WI38 (cell line): ENCODE measurements around the gene MAGEH1.
"Not testable (repeated sequence)": the region's sequence is repeated elsewhere in the genome, so short reads cannot be mapped to it uniquely, and the experiment has no call there.

ENCODE experiments used
- H3K4me3 ChIP-seq: 2 replicates; pipeline ENCODE4 v1.5.1; 2011; ENCODE audit warnings: low read depth, mild to moderate bottlenecking, control low read depth, low read length
- TF ChIP-seq, protein P1 (sequence below): IDR thresholded peaks from 2 replicates; pipeline ENCODE4 v1.5.1; 2012; ENCODE audit warnings: low read depth, mild to moderate bottlenecking, control low read depth, low read length

MAGEH1 gene, protein sequence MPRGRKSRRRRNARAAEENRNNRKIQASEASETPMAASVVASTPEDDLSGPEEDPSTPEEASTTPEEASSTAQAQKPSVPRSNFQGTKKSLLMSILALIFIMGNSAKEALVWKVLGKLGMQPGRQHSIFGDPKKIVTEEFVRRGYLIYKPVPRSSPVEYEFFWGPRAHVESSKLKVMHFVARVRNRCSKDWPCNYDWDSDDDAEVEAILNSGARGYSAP

DNA sequence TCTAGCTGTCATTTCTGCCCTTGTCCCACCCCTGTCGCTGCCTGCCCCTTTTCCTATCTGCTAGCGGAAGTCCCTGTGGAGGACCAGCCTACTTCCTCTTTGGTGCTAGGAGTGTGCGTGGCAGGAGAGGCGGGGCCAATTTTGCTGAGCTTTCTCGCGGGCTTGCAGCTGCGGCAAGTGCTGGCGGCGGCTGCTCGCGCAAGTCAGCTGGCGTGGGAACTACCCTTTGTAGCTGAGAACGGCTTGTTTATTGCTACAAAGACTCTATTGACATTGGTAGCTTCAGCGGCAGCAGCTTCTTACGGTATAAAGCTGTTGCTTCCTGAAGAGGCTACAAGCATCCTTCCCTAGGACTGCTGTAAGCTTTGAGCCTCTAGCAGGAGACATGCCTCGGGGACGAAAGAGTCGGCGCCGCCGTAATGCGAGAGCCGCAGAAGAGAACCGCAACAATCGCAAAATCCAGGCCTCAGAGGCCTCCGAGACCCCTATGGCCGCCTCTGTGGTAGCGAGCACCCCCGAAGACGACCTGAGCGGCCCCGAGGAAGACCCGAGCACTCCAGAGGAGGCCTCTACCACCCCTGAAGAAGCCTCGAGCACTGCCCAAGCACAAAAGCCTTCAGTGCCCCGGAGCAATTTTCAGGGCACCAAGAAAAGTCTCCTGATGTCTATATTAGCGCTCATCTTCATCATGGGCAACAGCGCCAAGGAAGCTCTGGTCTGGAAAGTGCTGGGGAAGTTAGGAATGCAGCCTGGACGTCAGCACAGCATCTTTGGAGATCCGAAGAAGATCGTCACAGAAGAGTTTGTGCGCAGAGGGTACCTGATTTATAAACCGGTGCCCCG, at the start of gene MAGEH1:
TSS of gene MAGEH1 (plus strand) at position 138 of the 843 bp plus-strand sequence. CDS start at position 386, 248 bp downstream.
- H3K4me3 ChIP-seq: peak within 1 kb of the TSS; percentile 70
- TF ChIP-seq, protein P1, sequence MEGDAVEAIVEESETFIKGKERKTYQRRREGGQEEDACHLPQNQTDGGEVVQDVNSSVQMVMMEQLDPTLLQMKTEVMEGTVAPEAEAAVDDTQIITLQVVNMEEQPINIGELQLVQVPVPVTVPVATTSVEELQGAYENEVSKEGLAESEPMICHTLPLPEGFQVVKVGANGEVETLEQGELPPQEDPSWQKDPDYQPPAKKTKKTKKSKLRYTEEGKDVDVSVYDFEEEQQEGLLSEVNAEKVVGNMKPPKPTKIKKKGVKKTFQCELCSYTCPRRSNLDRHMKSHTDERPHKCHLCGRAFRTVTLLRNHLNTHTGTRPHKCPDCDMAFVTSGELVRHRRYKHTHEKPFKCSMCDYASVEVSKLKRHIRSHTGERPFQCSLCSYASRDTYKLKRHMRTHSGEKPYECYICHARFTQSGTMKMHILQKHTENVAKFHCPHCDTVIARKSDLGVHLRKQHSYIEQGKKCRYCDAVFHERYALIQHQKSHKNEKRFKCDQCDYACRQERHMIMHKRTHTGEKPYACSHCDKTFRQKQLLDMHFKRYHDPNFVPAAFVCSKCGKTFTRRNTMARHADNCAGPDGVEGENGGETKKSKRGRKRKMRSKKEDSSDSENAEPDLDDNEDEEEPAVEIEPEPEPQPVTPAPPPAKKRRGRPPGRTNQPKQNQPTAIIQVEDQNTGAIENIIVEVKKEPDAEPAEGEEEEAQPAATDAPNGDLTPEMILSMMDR: no peak

DNA sequence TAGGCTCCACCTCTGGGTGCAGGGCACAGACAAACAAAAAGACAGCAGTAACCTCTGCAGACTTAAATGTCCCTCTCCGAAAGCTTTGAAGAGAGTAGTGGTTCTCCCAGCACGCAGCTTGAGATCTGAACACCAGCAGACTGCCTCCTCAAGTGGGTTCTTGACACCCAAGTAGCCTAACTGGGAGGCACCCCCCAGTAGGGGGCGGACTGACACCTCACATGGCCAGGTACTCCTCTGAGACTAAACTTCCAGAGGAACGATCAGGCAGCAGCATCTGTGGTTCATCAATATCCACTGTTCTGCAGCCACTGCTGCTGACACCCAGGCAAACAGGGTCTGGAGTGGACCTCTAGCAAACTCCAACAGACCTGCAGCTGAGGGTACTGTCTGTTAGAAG, 24.8 kb upstream of the MAGEH1 start:
- H3K4me3 ChIP-seq: not testable (repeated sequence)

DNA sequence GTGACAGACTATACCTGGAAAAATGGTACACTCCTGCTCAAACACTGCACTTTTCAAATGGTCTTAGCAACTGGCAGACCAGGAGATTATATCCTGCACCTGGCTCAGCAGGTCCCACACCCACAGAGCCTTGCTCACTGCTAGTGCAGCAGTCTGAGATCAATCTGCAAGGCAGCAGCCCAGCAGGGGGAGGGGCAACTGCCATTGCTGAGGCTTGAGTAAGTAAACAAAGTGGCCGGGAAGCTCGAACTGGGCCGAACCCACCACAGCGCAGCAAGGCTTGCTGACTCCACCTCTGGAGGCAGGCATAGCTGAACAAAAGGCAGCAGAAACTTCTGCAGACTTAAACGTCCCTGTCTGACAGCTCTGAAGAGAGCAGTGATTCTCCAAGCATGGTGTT, 8.5 kb upstream of the MAGEH1 start:
- not testable (repeated sequence) for H3K4me3 ChIP-seq

DNA sequence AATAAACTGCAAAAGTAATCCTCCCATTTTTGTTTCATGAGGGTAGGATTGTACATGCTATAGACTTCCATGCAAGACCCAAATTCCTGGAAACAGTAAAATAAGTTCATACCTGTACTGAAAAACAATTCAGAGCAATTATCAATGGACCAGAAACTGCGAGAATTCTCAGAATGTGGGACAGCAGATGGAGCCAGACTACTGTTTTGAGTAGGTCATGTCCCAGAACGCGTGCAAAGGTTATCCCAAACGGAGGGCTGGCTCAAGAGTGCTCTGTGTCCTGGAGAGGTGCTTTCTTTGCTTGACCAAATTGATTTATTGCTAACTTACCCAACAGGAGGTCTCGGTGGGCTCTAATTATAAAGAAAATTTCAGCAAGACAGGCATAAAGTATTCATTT, 1.7 kb upstream of the MAGEH1 start:
- TF ChIP-seq, protein P1: no peak
- no peak overlapping the region for H3K4me3 ChIP-seq

DNA sequence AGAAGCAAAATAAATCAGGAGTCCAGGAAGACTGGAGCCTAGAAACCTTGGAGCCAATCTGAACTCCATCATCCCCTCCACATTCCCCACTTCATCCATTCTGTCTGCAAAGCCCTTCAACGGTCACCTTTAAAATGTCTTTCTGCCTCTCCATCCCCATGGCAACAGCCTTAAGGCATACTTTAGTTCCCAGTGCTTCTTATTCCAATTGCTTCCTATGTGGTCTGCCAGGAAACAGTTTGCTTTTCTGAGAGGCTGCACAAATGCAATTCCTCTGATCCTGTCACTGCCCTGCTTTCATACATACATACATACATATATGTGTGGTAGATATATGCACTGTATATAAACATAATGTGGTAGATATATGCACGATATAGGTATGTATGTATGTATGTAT, 786 bp upstream of the MAGEH1 start:
- peak overlapping the region; percentile 70 for H3K4me3 ChIP-seq
- TF ChIP-seq, protein P1: no peak

DNA sequence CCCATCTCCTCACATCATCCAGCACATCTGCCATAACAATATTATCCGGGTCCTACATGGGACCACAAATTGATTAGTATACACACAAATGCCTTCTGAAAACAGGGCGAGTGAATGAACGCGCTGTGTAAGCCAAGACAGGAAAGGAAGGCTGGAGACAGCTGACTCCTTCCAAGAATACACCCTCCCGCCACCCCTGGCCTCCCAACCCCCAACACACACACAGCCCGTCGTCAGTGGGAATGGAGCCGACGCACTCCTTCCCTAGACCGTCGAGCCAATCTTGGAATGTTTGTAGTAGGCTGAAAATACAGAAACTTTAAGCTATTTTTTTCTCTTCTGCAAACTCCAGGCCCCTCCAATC, 319 bp upstream of the MAGEH1 start:
- TF ChIP-seq, protein P1: no peak
- peak overlapping the region; percentile 70 for H3K4me3 ChIP-seq

DNA sequence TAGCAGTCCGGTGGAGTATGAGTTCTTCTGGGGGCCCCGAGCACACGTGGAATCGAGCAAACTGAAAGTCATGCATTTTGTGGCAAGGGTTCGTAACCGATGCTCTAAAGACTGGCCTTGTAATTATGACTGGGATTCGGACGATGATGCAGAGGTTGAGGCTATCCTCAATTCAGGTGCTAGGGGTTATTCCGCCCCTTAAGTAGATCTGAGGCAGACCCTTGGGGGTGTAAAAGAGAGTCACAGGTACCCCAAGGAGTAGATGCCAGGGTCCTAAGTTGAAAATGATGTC, 852 bp downstream of the MAGEH1 start:
- TF ChIP-seq, protein P1: no peak

DNA sequence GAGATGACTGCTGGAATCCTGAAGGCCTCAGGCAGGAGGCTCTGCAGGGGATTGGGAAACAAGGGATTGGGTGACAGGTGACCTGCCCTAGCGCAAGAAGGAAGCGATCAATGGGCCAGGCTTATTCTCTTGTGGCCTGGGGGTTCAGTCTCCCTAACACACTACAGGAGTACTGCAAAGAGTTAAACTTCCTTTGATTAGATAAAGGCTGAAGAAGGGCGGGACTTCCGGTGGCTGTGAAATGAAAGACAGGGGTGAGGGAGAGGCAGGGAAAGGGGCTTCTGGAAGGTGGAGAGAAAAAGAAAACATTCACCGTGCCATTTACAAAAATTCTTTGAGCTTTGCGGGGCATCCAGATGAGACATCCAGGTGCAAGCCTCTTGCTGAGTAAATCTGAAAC, 3.8 kb downstream of the MAGEH1 start:
- not testable (repeated sequence) for H3K4me3 ChIP-seq

More for the DNA sequence above, 852 bp downstream of the MAGEH1 start:
- H3K4me3 ChIP-seq: peak overlapping the region; percentile 70

DNA sequence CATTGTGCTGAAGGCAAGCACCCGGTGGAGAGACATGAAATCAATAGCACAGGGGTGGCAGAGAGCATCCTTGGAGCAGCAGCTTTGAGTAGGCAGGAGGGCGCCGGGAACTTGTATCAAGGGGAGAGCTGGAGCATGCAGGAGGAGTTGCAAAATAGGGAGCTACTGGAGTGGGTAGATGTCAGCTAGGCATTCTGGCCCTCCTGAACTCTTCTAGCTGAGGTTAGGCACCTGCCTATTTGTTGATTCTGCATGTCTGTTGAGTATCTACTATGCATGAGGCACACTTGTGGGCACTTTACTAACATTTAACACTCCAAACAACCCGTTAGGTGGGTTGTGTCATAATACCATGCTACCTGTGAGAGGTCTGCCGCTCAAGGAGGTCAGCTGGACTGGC, 7.5 kb downstream of the MAGEH1 start:
- H3K4me3 ChIP-seq: not testable (repeated sequence)

DNA sequence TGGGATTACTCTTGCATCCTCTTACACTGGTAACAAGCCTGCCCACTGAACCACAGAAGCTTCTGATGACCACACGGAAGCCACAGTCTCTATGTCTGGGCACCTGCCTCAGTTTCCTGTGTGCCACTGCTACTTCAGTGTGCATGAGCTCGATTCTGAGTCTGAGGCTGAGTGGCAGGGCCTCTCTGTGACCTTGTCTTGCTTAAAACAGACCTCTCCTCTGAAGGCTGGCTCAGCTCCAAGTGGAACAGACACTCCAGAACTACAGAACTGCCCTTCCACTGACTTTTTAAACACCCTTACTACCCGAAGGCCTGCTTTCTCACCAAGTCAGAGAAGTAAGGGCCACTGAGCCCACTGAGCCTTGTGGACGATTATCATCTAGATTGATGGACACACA, 8.0 kb downstream of the MAGEH1 start:
- H3K4me3 ChIP-seq: not testable (repeated sequence)

DNA sequence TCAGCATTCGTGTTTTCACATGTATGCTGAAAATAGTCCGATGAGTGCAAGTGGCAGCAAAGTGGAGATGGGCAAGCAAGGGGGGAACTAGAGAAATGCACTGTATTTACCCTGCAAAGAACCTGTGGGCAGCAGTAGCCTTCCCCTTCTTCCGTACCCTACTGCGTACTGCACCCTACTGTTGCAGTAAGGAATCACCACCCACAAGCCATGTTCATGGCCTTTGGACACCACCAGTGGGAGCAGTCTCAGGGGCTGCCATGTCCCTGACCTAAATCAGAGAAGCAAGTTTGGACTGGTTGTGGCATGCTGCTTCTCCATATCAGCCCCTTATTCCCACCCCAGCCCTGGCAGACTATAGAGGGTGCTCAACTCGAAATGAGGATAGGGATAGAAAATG, 12.1 kb downstream of the MAGEH1 start:
- not testable (repeated sequence) for H3K4me3 ChIP-seq

DNA sequence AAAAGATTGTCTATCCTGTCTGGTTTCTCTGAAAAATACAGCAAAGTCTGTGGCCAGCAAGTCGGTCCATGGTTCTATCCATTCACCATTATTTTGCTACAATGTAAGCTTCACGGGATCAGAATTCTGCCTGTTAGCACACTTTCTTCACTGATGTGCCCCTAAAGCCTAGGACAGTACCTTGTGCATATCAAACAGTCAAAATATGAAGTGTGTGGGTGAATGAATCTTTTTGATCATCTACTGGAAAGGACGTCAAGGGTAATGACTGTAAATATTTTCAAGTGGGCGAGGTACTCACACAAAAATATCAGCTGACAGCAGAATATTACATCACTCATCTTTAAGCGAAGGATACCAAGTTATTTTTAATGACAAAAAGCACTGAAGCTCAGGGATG, 13.2 kb downstream of the MAGEH1 start:
- not testable (repeated sequence) for H3K4me3 ChIP-seq

DNA sequence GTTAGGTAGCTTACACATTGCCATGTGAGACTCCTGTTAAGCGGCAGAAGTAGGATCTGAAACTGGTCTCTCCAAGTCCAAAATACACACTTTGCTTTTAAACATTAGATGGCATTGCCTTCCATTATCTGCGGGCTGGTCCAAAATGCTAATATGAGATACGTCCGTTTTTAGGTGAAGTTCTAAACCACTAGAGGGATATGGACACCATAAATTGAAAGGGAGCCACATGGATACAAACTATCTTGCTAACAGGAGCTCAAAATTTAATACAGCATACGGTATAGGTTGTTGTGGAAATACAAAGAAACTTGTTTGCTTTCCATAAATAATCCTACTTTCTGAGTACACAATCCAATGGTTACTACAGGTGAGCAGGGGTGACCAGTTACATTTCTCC, 13.9 kb downstream of the MAGEH1 start:
- H3K4me3 ChIP-seq: not testable (repeated sequence)

DNA sequence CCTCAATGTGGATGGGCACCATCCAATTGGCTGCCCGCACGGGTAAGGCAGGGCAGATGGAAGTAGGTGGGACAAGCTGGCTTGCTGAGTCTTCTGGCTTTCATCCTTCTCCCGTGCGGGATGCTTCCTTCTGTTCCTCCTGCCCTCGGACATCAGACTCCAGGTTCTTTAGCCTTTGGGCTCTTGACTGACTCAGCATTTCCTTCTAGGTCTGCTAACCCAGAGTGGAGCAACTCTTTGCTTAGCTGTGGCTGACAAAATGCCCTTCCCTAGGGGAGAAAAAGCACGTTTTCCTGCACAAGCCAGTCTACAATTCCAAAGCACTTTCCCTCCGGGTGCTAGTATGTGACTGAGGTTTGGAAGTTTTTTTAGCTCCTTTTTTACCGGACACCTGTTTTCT, 28.0 kb downstream of the MAGEH1 start:
- not testable (repeated sequence) for H3K4me3 ChIP-seq
